Measurements from ENCODE around the gene ABT1. TPM values are rescaled to one million over a fixed set of nuclear protein-coding genes. Genes with fewer than 3 reads are reported as not detected.
A peak's percentile ranks its signal among the peaks of the same experiment; 100 is the strongest.

The ABT1 gene
- total and polyA plus RNA-seq, 2 donors (not counting 1 experiment from before 2014, with no cell fraction given) = 8.3 to 13.4 TPM

GRCh38 chr6:26555505-26556262 is 41.1 kb upstream of the ABT1 start:
- Histone ChIP-seq H3K27me3 (ENCODE audit: control insufficient read depth, insufficient read depth, low read length) (no peaks in the 10 kb centered on the region), H3K27ac (ENCODE audit: insufficient read depth, low read length) (no peak overlapping the region), H3K36me3 (ENCODE audit: control insufficient read depth, insufficient read depth, low read length) (no peaks in the 10 kb centered on the region), H3K79me2 (ENCODE audit: control insufficient read depth, insufficient read depth, low read length) (no peaks in the 10 kb centered on the region), H3K9ac (ENCODE audit: insufficient read depth, low read length) (no peak overlapping the region), H3K9me3 (ENCODE audit: control insufficient read depth, insufficient read depth, low read depth, low read length) (no peaks in the 10 kb centered on the region), H3K4me2 (ENCODE audit: extremely low read depth, insufficient read depth, low read length) (peak overlapping the region; percentile 62), H3K4me1 (ENCODE audit: control insufficient read depth, extremely low read depth, insufficient read depth, low read length) (no peaks in the 10 kb centered on the region), H2AFZ (ENCODE audit: low read length) (no peak overlapping the region), H3K4me3 (replicated peaks in 1 of 4; ENCODE audit: control extremely low read depth in 1 of 4, insufficient read depth in 1 of 4, low read depth in 3 of 4, low read length in 4 of 4) (peak overlapping the region; percentile 12 to 82 (median 38)), H4K20me1 (ENCODE audit: control insufficient read depth, extremely low read depth, insufficient read depth, low read length) (no peaks in the 10 kb centered on the region)
- DNase-seq (ENCODE audit: low read depth in 2 of 2) = peak in 1 of 2 donors; percentile 50
- TF ChIP-seq CTCF (conservative IDR thresholded peaks at IDR 0.05 in 1 of 2, IDR thresholded peaks at IDR 0.05 in 1 of 2; ENCODE audit: low read depth in 1 of 2, low read length in 2 of 2) = no peak
- TF ChIP-seq EZH2 (IDR thresholded peaks at IDR 0.05; ENCODE audit: low read length, missing control alignments) = no peak

- DNase-seq (ENCODE audit: low read depth in 2 of 2) = peak; percentile 93 to 94
- Histone ChIP-seq H3K27ac (ENCODE audit: insufficient read depth, low read length) (no peak overlapping the region), H3K79me2 (ENCODE audit: control insufficient read depth, insufficient read depth, low read length) (no peaks in the 10 kb centered on the region), H3K9me3 (ENCODE audit: control insufficient read depth, insufficient read depth, low read depth, low read length) (no peaks in the 10 kb centered on the region), H3K27me3 (ENCODE audit: control insufficient read depth, insufficient read depth, low read length) (no peaks in the 10 kb centered on the region), H3K9ac (ENCODE audit: insufficient read depth, low read length) (no peak overlapping the region), H3K4me3 (replicated peaks in 1 of 4; ENCODE audit: control extremely low read depth in 1 of 4, insufficient read depth in 1 of 4, low read depth in 3 of 4, low read length in 4 of 4) (peak overlapping the region in 2 of 4 experiments; percentile 53 to 82), H3K36me3 (ENCODE audit: control insufficient read depth, insufficient read depth, low read length) (no peaks in the 10 kb centered on the region), H3K4me2 (ENCODE audit: extremely low read depth, insufficient read depth, low read length) (peak overlapping the region; percentile 62), H2AFZ (ENCODE audit: low read length) (no peak overlapping the region), H4K20me1 (ENCODE audit: control insufficient read depth, extremely low read depth, insufficient read depth, low read length) (no peaks in the 10 kb centered on the region), H3K4me1 (ENCODE audit: control insufficient read depth, extremely low read depth, insufficient read depth, low read length) (no peaks in the 10 kb centered on the region)
- no peak for TF ChIP-seq CTCF (conservative IDR thresholded peaks at IDR 0.05 in 1 of 2, IDR thresholded peaks at IDR 0.05 in 1 of 2; ENCODE audit: low read depth in 1 of 2, low read length in 2 of 2)
- no peak for TF ChIP-seq EZH2 (IDR thresholded peaks at IDR 0.05; ENCODE audit: low read length, missing control alignments)
Measured at GRCh38 chr6:26556263-26557070, 40.3 kb upstream of the ABT1 start.

All from fibroblast of lung (primary cell).